K562 (cell line): ENCODE measurements around the gene TRIM51.

Experiments
- CAMTA2 ChIP-seq: fragments of 250-450 bp; sonication (Bioruptor Pico); conservative IDR thresholded peaks from 2 replicates; pipeline ENCODE4 v1.5.1; 2022
- GABPB2 ChIP-seq: fragments of 250-450 bp; sonication (Bioruptor Pico); conservative IDR thresholded peaks from 2 replicates; pipeline ENCODE4 v1.5.1; 2021; ENCODE audit warnings: mild to moderate bottlenecking
- MAFF ChIP-seq: IDR thresholded peaks from 2 replicates; pipeline ENCODE4 v1.6.1; 2012; ENCODE audit warnings: low read length, improper control_type of control experiment
- NBN ChIP-seq: fragments of 450-650 bp; IDR thresholded peaks from 2 replicates; pipeline ENCODE4 v1.6.1; 2016; ENCODE audit warnings: low read depth, mild to moderate bottlenecking
- NRF1 ChIP-seq, 2 experiments: fragments of 450-650 bp; IDR thresholded peaks in 1 of 2; conservative IDR thresholded peaks in 1 of 2; 2 replicates each; pipeline ENCODE4 v1.6.1; 2014; ENCODE audit warnings: mild to moderate bottlenecking in 2 of 2
- POLR2A ChIP-seq: fragments of 450-650 bp; conservative IDR thresholded peaks from 2 replicates; pipeline ENCODE4 v1.6.1; 2016
- POLR2AphosphoS5 ChIP-seq: IDR thresholded peaks from 2 replicates; pipeline ENCODE4 v1.6.1; 2011; ENCODE audit warnings: mild to moderate bottlenecking, low read depth, low read length, moderate library complexity; ENCODE audit not compliant: control insufficient read depth, insufficient read depth
- PPARD ChIP-seq: fragments of 250-450 bp; sonication (Bioruptor Pico); IDR thresholded peaks from 2 replicates; pipeline ENCODE4 v1.8.0; 2022; ENCODE audit warnings: inconsistent platforms, mild to moderate bottlenecking, moderate library complexity
- U2AF1 ChIP-seq: fragments of 200-400 bp; formaldehyde crosslinking; optimal IDR thresholded peaks from 2 replicates; pipeline ENCODE3; 2017; ENCODE audit warnings: mild to moderate bottlenecking, low read depth, low read length, moderate library complexity
- TF ChIP-seq, protein P1 (sequence below), 3 experiments: IDR thresholded peaks in 2 of 3; conservative IDR thresholded peaks in 1 of 3; 2 replicates each; pipeline ENCODE4 v1.5.1; 2011 to 2012; ENCODE audit warnings: low read length in 3 of 3, mild to moderate bottlenecking in 3 of 3, control low read depth in 2 of 3, improper control_type of control experiment in 1 of 3, inconsistent platforms in 1 of 3, low read depth in 1 of 3, mixed read lengths in 1 of 3, moderate library complexity in 1 of 3; ENCODE audit not compliant: insufficient read depth in 2 of 3
- TF ChIP-seq, protein P2 (sequence below): conservative IDR thresholded peaks from 2 replicates; pipeline ENCODE4 v1.6.1; 2011; ENCODE audit warnings: low read depth, mild to moderate bottlenecking, low read length; ENCODE audit not compliant: control insufficient read depth
- TF ChIP-seq, protein P3 (sequence below): sonication (generic); formaldehyde crosslinking; IDR thresholded peaks from 2 replicates; pipeline ENCODE4 v1.9.0; 2022; ENCODE audit warnings: mild to moderate bottlenecking, missing genetic modification reagents

DNA sequence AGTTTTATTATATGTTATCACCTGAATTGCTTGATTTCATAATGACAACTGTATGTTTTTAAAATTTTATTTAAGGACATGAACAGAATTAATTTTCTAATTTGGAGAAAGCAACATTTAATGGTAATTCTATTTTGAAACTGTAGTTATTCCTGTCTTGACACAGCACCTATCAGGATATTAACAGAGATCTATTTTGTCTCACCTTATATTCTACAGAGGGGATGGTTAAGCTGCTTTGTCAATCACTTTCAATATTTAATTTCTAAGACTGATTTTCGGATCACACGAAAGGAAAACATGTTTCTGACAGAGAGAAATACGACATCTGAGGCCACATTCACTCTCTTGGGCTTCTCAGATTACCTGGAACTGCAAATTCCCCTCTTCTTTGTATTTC, 44.6 kb upstream of the TRIM51 start, which contains the start of gene OR5D16:
- TF ChIP-seq U2AF1 (no peak), NRF1 (conservative IDR thresholded peaks at IDR 0.05 in 1 of 2, IDR thresholded peaks at IDR 0.05 in 1 of 2) (no peak), NBN (no peak), GABPB2 (CRISPR knock-in tag) (no peak), POLR2A (no peak), MAFF (no peak), PPARD (CRISPR knock-in tag) (no peak), CAMTA2 (CRISPR knock-in tag) (no peak), POLR2AphosphoS5 (no peak)
- TF ChIP-seq, protein P1, sequence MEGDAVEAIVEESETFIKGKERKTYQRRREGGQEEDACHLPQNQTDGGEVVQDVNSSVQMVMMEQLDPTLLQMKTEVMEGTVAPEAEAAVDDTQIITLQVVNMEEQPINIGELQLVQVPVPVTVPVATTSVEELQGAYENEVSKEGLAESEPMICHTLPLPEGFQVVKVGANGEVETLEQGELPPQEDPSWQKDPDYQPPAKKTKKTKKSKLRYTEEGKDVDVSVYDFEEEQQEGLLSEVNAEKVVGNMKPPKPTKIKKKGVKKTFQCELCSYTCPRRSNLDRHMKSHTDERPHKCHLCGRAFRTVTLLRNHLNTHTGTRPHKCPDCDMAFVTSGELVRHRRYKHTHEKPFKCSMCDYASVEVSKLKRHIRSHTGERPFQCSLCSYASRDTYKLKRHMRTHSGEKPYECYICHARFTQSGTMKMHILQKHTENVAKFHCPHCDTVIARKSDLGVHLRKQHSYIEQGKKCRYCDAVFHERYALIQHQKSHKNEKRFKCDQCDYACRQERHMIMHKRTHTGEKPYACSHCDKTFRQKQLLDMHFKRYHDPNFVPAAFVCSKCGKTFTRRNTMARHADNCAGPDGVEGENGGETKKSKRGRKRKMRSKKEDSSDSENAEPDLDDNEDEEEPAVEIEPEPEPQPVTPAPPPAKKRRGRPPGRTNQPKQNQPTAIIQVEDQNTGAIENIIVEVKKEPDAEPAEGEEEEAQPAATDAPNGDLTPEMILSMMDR (IDR thresholded peaks at IDR 0.05 in 2 of 3, conservative IDR thresholded peaks at IDR 0.05 in 1 of 3; ENCODE audit: insufficient read depth in 2 of 3, low read depth in 1 of 3, low read length in 3 of 3) = no peak
- TF ChIP-seq, protein P2, sequence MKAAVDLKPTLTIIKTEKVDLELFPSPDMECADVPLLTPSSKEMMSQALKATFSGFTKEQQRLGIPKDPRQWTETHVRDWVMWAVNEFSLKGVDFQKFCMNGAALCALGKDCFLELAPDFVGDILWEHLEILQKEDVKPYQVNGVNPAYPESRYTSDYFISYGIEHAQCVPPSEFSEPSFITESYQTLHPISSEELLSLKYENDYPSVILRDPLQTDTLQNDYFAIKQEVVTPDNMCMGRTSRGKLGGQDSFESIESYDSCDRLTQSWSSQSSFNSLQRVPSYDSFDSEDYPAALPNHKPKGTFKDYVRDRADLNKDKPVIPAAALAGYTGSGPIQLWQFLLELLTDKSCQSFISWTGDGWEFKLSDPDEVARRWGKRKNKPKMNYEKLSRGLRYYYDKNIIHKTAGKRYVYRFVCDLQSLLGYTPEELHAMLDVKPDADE = no peak
- TF ChIP-seq, protein P3, sequence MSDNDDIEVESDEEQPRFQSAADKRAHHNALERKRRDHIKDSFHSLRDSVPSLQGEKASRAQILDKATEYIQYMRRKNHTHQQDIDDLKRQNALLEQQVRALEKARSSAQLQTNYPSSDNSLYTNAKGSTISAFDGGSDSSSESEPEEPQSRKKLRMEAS (CRISPR knock-in tag) = no peak
